Epithelial cell of proximal tubule (primary cell): ENCODE measurements around the gene FSTL4. TPM values are rescaled to one million over a fixed set of nuclear protein-coding genes. Genes with fewer than 3 reads are reported as not detected.
A peak's percentile ranks its signal among the peaks of the same experiment; 100 is the strongest.

Experiments used
- DNase-seq: peaks from one replicate; pipeline ENCODE4 v3.0.0-alpha.2; 2011; ENCODE audit warnings: low read depth
- H3K4me3 ChIP-seq: 2 replicates; pipeline ENCODE4 v1.5.1; 2011; ENCODE audit warnings: low read depth, mild to moderate bottlenecking, low read length
- CTCF ChIP-seq: conservative IDR thresholded peaks from 2 replicates; pipeline ENCODE4 v1.5.1; 2012; ENCODE audit warnings: low read depth, mild to moderate bottlenecking, low read length
- total RNA-seq: library from RNA; depleted of rRNA; stranded (reverse); fragments of >200 nt; gene quantifications from 2 replicates; pipeline ENCODE4 v1.2.3, GENCODE V29; 2015

The FSTL4 gene
- total RNA-seq, 1 donor from 2014 or later = not detected

- no peak for TF ChIP-seq CTCF
- no peak overlapping the region for H3K4me3 ChIP-seq
- no peak for DNase-seq
Observed at GRCh38 chr5:133426264-133426663, 186.1 kb downstream of the FSTL4 start.

GRCh38 chr5:133425764-133426163 lies 186.6 kb downstream of the FSTL4 start:
- H3K4me3 ChIP-seq = no peak overlapping the region
- TF ChIP-seq CTCF = no peak
- DNase-seq = no peak

- DNase-seq = no peak
- no peak overlapping the region for H3K4me3 ChIP-seq
- no peak for TF ChIP-seq CTCF
Observed at GRCh38 chr5:133425222-133425621, 187.1 kb downstream of the FSTL4 start.

- peak; percentile 89 for TF ChIP-seq CTCF
- DNase-seq = no peak
- no peak overlapping the region for H3K4me3 ChIP-seq
Observed at GRCh38 chr5:133423618-133424282, 188.6 kb downstream of the FSTL4 start.

GRCh38 chr5:133423011-133423617 lies 189.2 kb downstream of the FSTL4 start:
- no peak for TF ChIP-seq CTCF
- no peak overlapping the region for H3K4me3 ChIP-seq
- DNase-seq = no peak

- H3K4me3 ChIP-seq = no peak overlapping the region
- DNase-seq = no peak
- no peak for TF ChIP-seq CTCF
Observed at GRCh38 chr5:133421806-133422205, 190.5 kb downstream of the FSTL4 start.

GRCh38 chr5:133421394-133421793 lies 190.9 kb downstream of the FSTL4 start:
- TF ChIP-seq CTCF = peak; percentile 65
- no peak for DNase-seq
- H3K4me3 ChIP-seq = no peak overlapping the region
